Dedifferentiated amniotic fluid mesenchymal stem cell (primary cell): ENCODE data around the gene CRMP1.
A peak's percentile ranks its signal among the peaks of the same experiment; 100 is the strongest.
"Not testable (repeated sequence)": the region's sequence is repeated elsewhere in the genome, so short reads cannot be mapped to it uniquely, and the experiment has no call there.

ENCODE experiments used
- DNase-seq: peaks from one replicate; pipeline ENCODE4 v3.0.0-alpha.2; 2016; ENCODE audit errors: extremely low spot score

The CRMP1 gene

GRCh38 chr4:5856362-5856761, 36.5 kb downstream of the CRMP1 start:
- DNase-seq = not testable (repeated sequence)

GRCh38 chr4:5854929-5855328, 38.0 kb downstream of the CRMP1 start:
- no peak for DNase-seq

GRCh38 chr4:5852523-5853202, 40.2 kb downstream of the CRMP1 start:
- no peak for DNase-seq

GRCh38 chr4:5851637-5852301, 41.1 kb downstream of the CRMP1 start:
- DNase-seq = no peak

GRCh38 chr4:5845035-5845905, 47.6 kb downstream of the CRMP1 start:
- DNase-seq = no peak

GRCh38 chr4:5843573-5844530, 49.0 kb downstream of the CRMP1 start:
- DNase-seq = no peak

GRCh38 chr4:5842456-5842855, 50.4 kb downstream of the CRMP1 start:
- DNase-seq = no peak

- DNase-seq = no peak
These were observed 52.9 kb downstream of the CRMP1 start for GRCh38 chr4:5839751-5840674.

- DNase-seq = no peak
These were observed 53.6 kb downstream of the CRMP1 start for GRCh38 chr4:5839332-5839731.

GRCh38 chr4:5837483-5837882, 55.4 kb downstream of the CRMP1 start:
- not testable (repeated sequence) for DNase-seq

GRCh38 chr4:5836943-5837342, 55.9 kb downstream of the CRMP1 start:
- DNase-seq = no peak

GRCh38 chr4:5828005-5828391, 64.9 kb downstream of the CRMP1 start:
- no peak for DNase-seq

- no peak for DNase-seq
These were observed 65.5 kb downstream of the CRMP1 start for GRCh38 chr4:5827108-5828004.

GRCh38 chr4:5826437-5827107, 66.3 kb downstream of the CRMP1 start:
- no peak for DNase-seq

- DNase-seq = no peak
These were observed 67.4 kb downstream of the CRMP1 start for GRCh38 chr4:5825321-5826041.

GRCh38 chr4:5824635-5825034, 68.3 kb downstream of the CRMP1 start:
- peak; percentile 15 for DNase-seq

- DNase-seq = no peak
These were observed 68.7 kb downstream of the CRMP1 start for GRCh38 chr4:5824227-5824626.
